Spleen (tissue), 7 donors: ENCODE data around the gene GRIN2C.
"Not testable (repeated sequence)": the region's sequence is repeated elsewhere in the genome, so short reads cannot be mapped to it uniquely, and the experiment has no call there.

ENCODE experiments used
- POLR2A ChIP-seq, 3 donors: fragments of 450-650 bp; IDR thresholded peaks; one replicate each; pipeline ENCODE4 v1.5.1; 2017; ENCODE audit warnings: antibody characterized with exemption in 3 of 3, mild to moderate bottlenecking in 1 of 3
- POLR2AphosphoS5 ChIP-seq, 3 donors: sonication (generic); formaldehyde crosslinking; IDR thresholded peaks; one replicate each; pipeline ENCODE4 v1.5.1; 2017; ENCODE audit warnings: antibody characterized with exemption in 3 of 3
- TF ChIP-seq, protein P1 (sequence below), 11 experiments: fragments of 200-600 bp in 7 of 11; fragments of 450-650 bp in 4 of 11; sonication (generic) in 4 of 11; IDR thresholded peaks in 8 of 11; conservative IDR thresholded peaks in 3 of 11; 1 replicate in 7 of 11; 2 replicates in 4 of 11; pipeline versions ENCODE4 v1.4.0 to v1.8.0; 2016 to 2021; ENCODE audit warnings: antibody characterized with exemption in 11 of 11, inconsistent platforms in 4 of 11, mild to moderate bottlenecking in 1 of 11
- donor health status: DM: no; HTN: no; CAD: no; lungs with moderate emphysema.
- donor health status: DM: no; HTN: no; CAD: no.
- donor health status: DM: no; HTN: no; CAD: no.

DNA sequence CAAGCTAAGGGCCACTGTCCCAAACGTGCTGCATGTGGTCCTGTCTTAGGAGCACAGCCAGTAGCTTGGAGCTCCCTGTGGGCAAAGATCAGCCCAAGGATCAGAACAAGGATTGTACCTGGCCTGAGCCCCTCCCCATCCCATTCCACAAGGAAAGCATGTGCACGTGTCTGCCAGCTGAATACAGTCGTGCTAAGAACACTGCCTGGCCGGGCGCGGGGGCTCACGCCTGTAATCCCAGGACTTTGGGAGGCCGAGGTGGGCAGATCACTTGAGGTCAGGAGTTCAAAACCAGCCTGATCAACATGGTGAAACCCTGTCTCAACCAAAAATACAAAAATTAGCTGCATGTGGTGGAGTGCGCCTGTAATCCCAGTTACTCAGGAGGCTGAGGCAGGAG lies 10.3 kb upstream of the GRIN2C start:
- TF ChIP-seq POLR2A, POLR2AphosphoS5 (IDR thresholded peaks at IDR 0.05): not testable (repeated sequence)
- TF ChIP-seq, protein P1, sequence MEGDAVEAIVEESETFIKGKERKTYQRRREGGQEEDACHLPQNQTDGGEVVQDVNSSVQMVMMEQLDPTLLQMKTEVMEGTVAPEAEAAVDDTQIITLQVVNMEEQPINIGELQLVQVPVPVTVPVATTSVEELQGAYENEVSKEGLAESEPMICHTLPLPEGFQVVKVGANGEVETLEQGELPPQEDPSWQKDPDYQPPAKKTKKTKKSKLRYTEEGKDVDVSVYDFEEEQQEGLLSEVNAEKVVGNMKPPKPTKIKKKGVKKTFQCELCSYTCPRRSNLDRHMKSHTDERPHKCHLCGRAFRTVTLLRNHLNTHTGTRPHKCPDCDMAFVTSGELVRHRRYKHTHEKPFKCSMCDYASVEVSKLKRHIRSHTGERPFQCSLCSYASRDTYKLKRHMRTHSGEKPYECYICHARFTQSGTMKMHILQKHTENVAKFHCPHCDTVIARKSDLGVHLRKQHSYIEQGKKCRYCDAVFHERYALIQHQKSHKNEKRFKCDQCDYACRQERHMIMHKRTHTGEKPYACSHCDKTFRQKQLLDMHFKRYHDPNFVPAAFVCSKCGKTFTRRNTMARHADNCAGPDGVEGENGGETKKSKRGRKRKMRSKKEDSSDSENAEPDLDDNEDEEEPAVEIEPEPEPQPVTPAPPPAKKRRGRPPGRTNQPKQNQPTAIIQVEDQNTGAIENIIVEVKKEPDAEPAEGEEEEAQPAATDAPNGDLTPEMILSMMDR (IDR thresholded peaks at IDR 0.05 in 8 of 11, conservative IDR thresholded peaks at IDR 0.05 in 3 of 11) = not testable (repeated sequence)
